ENCODE data around the gene TSPAN12. TPM values are rescaled to one million over a fixed set of nuclear protein-coding genes. Genes with fewer than 3 reads are reported as not detected.

TSPAN12 gene
- total RNA-seq, 4 donors from 2014 or later, result 6.5 to 17.7 (median 10.1) TPM

- Histone ChIP-seq H3K27ac (replicated peaks in 1 of 4) (no peak overlapping the region), H3K4me3 (peak overlapping the region; percentile 12 to 39 (median 17)), H3K27me3 (no peaks in the 10 kb centered on the region), H3K4me1 (no peaks in the 10 kb centered on the region), H3K36me3 (no peaks in the 10 kb centered on the region), H3K9me3 (no peaks in the 10 kb centered on the region)
- intact Hi-C loops (cut with DNase I), result no loop called here
- 22% methylated on average over 3 of the region's 3 CpGs for WGBS
- TF ChIP-seq POLR2AphosphoS5 (IDR thresholded peaks at IDR 0.05) (no peak), CTCF (IDR thresholded peaks at IDR 0.05) (no peak), POLR2A (IDR thresholded peaks at IDR 0.05; ENCODE audit: low read depth) (no peak), EP300 (IDR thresholded peaks at IDR 0.05) (no peak)
- no peak for DNase-seq (ENCODE audit: extremely low spot score)
Measured at GRCh38 chr7:120740348-120740747, 117.6 kb downstream of the TSPAN12 start.

- TF ChIP-seq POLR2A (IDR thresholded peaks at IDR 0.05; ENCODE audit: low read depth), result no peak
- TF ChIP-seq POLR2AphosphoS5 (IDR thresholded peaks at IDR 0.05), result no peak
- TF ChIP-seq CTCF (IDR thresholded peaks at IDR 0.05), result no peak
- TF ChIP-seq EP300 (IDR thresholded peaks at IDR 0.05), result no peak
- Histone ChIP-seq H3K27ac (replicated peaks in 1 of 4) (no peak overlapping the region), H3K4me3 (no peak overlapping the region), H3K4me1 (no peaks in the 10 kb centered on the region), H3K36me3 (no peaks in the 10 kb centered on the region), H3K27me3 (no peaks in the 10 kb centered on the region), H3K9me3 (no peaks in the 10 kb centered on the region)
- no peak for DNase-seq (ENCODE audit: extremely low spot score)
- 75% methylated on average over 3 of the region's 3 CpGs for WGBS
- intact Hi-C loops (cut with DNase I), result no loop called here
Measured at GRCh38 chr7:120738816-120739215, 119.1 kb downstream of the TSPAN12 start.

Other genes starting within 250 kb of the TSPAN12 start
- 10 to 100 TPM; 12.6 to 19.4 (median 14.9) TPM for gene ING3, start 92.6 kb upstream of the TSPAN12 start, total RNA-seq
- gene CPED1, start 130.6 kb upstream of the TSPAN12 start, total RNA-seq, result 10 to 100 TPM; 28.1 to 81.8 (median 32.0) TPM